OCI-LY3 (cell line): Measurements from ENCODE around the gene RGPD3.

Experiments used
- H2AFZ ChIP-seq: fragments of 200-600, 300-600 bp; shearing (Covaris generic); 2 replicates; pipeline ENCODE4 v1.6.0; 2014; ENCODE audit warnings: antibody characterized with exemption, low read depth, low read length
- H3K27ac ChIP-seq: fragments of 200-600, 300-600 bp; sonication (generic); 2 replicates; pipeline ENCODE4 v1.5.1; 2014; ENCODE audit warnings: mild to moderate bottlenecking, low read length, moderate library complexity, mixed read lengths
- H3K27me3 ChIP-seq: fragments of 200-600, 300-600 bp; sonication (generic); 2 replicates; pipeline ENCODE4 v1.6.1; 2014; ENCODE audit warnings: low read depth, low read length, mixed read lengths
- H3K36me3 ChIP-seq: fragments of 200-600, 300-600 bp; sonication (generic); replicated peaks from 2 replicates; pipeline ENCODE3; 2014; ENCODE audit warnings: low read depth, low read length, mixed read lengths
- H3K4me1 ChIP-seq: fragments of 300-600, 200-600 bp; sonication (generic); 2 replicates; pipeline ENCODE4 v1.6.1; 2014; ENCODE audit warnings: low read length, mixed read lengths
- H3K4me2 ChIP-seq: fragments of 200-600, 300-600 bp; sonication (generic); 2 replicates; pipeline ENCODE4 v1.6.1; 2014; ENCODE audit warnings: low read length, mixed read lengths
- H3K4me3 ChIP-seq: fragments of 300-600, 200-600 bp; sonication (generic); 2 replicates; pipeline ENCODE4 v1.5.1; 2014; ENCODE audit warnings: antibody characterized with exemption, mild to moderate bottlenecking, low read length, moderate library complexity
- H3K79me2 ChIP-seq: fragments of 300-600, 200-600 bp; shearing (Covaris generic); 2 replicates; pipeline ENCODE4 v1.6.1; 2014; ENCODE audit warnings: mild to moderate bottlenecking, low read length, mixed read lengths
- H3K9ac ChIP-seq: fragments of 300-600, 200-600 bp; shearing (Covaris generic); 2 replicates; pipeline ENCODE4 v1.6.0; 2014; ENCODE audit warnings: mild to moderate bottlenecking, low read length, moderate library complexity
- H3K9me3 ChIP-seq: fragments of 200-600, 300-600 bp; shearing (Covaris generic); 2 replicates; pipeline ENCODE4 v1.6.1; 2014; ENCODE audit warnings: low read length, mixed read lengths; ENCODE audit not compliant: insufficient read depth
- H4K20me1 ChIP-seq: fragments of 200-600, 300-600 bp; sonication (generic); 2 replicates; pipeline ENCODE4 v1.6.1; 2016; ENCODE audit warnings: low read length, mixed read lengths; ENCODE audit not compliant: insufficient read depth
- CTCF ChIP-seq: fragments of 200-600, 300-600 bp; sonication (generic); IDR thresholded peaks from 2 replicates; pipeline ENCODE4 v1.5.1; 2014; ENCODE audit warnings: antibody characterized with exemption, low read length, low read depth
- EZH2phosphoT487 ChIP-seq: fragments of 200-600 bp; shearing (Covaris generic); IDR thresholded peaks from 2 replicates; pipeline ENCODE4 v1.6.1; 2018; ENCODE audit warnings: antibody characterized with exemption, mixed run types, low read depth

The RGPD3 gene

GRCh38 chr2:106341666-106342065, 126.5 kb downstream of the RGPD3 start:
- Histone ChIP-seq H2AFZ (no peak overlapping the region), H3K4me2 (no peak overlapping the region), H3K36me3 (no peaks in the 10 kb centered on the region), H3K79me2 (no peaks in the 10 kb centered on the region), H3K4me3 (no peak overlapping the region), H3K27me3 (no peaks in the 10 kb centered on the region), H3K9ac (no peak overlapping the region), H3K9me3 (no peaks in the 10 kb centered on the region), H4K20me1 (no peaks in the 10 kb centered on the region), H3K27ac (no peak overlapping the region), H3K4me1 (peaks cover 7% of the 10 kb centered on the region)
- TF ChIP-seq CTCF: no peak
- TF ChIP-seq EZH2phosphoT487: no peak
